Forelimb muscle (tissue), 1 donor: ENCODE results near the gene TNFRSF9. TPM values are rescaled to one million over a fixed set of nuclear protein-coding genes. Genes with fewer than 3 reads are reported as not detected.

ENCODE experiments used
- DNase-seq: peaks from one replicate; pipeline ENCODE4 v3.0.0-alpha.2; 2013; ENCODE audit warnings: low read depth
- polyA plus RNA-seq: library from polyadenylated mRNA; unstranded; fragments of 120-200 nt; gene quantifications from one replicate; pipeline ENCODE4 v1.2.1, GENCODE V29; 2013; ENCODE audit not compliant: insufficient read length

TNFRSF9 gene
- polyA plus RNA-seq, 1 donor, result 0.11 TPM

GRCh38 chr1:7873801-7874795, 66.5 kb downstream of the TNFRSF9 start:
- no peak for DNase-seq

- DNase-seq, result no peak
Measured at GRCh38 chr1:7871136-7871535, 69.5 kb downstream of the TNFRSF9 start.

- no peak for DNase-seq
Measured at GRCh38 chr1:7869136-7869920, 71.3 kb downstream of the TNFRSF9 start.

GRCh38 chr1:7868070-7868780, 72.4 kb downstream of the TNFRSF9 start:
- DNase-seq, result no peak

- DNase-seq, result no peak
Measured at GRCh38 chr1:7865978-7866377, 74.7 kb downstream of the TNFRSF9 start.

Other genes starting within 250 kb of the TNFRSF9 start
- gene VAMP3, start 169.5 kb downstream of the TNFRSF9 start, polyA plus RNA-seq, result 67.9 TPM
- gene PER3, start 156.5 kb downstream of the TNFRSF9 start, polyA plus RNA-seq, result 4.3 TPM
- gene UTS2, start 87.8 kb downstream of the TNFRSF9 start, polyA plus RNA-seq, result not detected
- gene PARK7, start 20.9 kb upstream of the TNFRSF9 start, polyA plus RNA-seq, result 288 TPM
- gene ERRFI1, start 85.5 kb upstream of the TNFRSF9 start, polyA plus RNA-seq, result 6.5 TPM